DOHH2 (cell line): ENCODE results near the gene UBE2L6.

ENCODE experiments used
- CTCF ChIP-seq: fragments of 200-600 bp; sonication (generic); IDR thresholded peaks from one replicate; pipeline ENCODE4 v1.5.1; 2014; ENCODE audit warnings: antibody characterized with exemption, mild to moderate bottlenecking, low read depth, low read length; ENCODE audit not compliant: poor library complexity, severe bottlenecking
- EZH2phosphoT487 ChIP-seq: fragments of 200-600 bp; sonication (generic); IDR thresholded peaks from 2 replicates; pipeline ENCODE4 v1.6.1; 2017; ENCODE audit warnings: borderline replicate concordance, mild to moderate bottlenecking, antibody characterized with exemption, low read length, moderate library complexity, mixed read lengths

DNA sequence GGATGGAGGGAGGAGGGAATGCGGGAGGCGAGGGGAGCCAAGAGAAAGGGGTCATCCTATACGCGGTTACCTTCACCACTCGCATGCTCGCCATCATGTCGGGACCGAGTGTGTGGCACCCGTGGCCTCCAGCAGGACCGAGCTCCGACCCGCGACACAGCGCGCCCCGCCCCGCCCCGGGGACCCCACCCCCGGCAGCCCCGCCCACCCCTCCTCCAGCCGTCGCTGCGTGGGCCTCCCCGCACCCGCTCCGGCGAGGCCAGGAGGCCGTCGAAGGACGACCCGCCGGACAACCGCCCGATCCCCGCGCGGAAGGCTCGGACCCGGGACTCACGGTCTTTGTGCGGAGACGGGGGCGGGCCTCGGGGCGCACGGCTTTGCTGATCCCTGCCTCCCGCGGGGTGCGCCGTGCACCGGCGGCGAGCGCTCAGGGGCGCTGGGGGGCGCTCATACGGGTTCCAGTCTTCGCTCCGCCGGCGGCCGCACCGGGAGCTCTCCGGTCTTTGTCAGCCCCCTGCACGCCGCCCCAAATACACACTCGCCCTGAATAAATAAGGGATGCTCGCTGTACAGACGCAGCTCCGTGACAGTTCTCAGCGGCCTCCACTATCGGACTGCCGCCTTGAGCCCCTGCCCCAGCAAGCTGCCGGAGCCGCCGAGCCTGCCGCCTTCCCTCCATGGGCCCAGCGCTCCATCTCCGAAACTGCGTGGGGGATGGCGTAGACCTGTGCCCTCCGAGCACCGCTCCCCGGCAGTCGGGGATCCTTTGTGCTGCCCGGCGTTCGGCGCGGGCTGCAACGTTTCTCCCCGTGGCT, at the start of gene UBE2L6:
- TF ChIP-seq CTCF, result peak; percentile 93
- no peak for TF ChIP-seq EZH2phosphoT487
